NCI-H69 (cell line): ENCODE measurements around the gene RGS11.

Experiments
- DNase-seq: peaks from one replicate; lab custom pipeline; 2025; lab: John Stamatoyannopoulos, UW

RGS11 gene

DNA sequence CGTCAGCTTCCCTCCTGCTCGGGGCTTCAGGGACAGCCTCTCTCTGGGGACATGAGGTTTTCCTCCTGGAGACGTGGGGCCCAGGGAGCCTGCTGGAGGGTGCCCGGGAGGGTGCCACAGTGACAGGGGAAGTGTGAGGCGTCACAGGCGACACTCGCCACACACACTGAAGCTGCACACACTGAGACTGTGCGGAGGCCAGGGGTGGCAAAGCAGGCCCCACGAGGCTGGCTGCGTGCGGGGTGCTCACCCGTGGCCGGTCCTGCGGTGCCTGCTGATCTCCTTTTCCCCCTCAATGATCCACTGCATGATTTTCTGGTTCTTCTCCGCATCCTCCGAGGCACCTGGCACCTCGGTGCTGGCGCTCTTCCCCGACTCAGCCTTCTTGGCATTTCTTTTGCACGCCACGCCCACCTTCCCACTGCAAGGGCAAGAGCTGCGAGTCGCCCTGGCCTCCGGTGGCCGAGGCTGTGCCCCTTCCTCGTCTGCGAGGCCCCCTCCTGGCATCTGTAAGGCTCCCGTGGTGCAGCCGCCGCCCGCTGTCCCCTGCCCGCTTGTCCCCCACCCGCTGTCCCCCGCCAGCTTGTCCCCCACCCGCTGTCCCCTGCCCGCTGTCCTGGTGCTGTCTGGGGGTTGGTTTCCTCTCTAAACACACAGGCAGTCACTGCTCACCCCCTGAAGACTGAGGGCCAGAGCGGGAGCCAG lies 21.2 kb upstream of the RGS11 start:
- no peak for DNase-seq

DNA sequence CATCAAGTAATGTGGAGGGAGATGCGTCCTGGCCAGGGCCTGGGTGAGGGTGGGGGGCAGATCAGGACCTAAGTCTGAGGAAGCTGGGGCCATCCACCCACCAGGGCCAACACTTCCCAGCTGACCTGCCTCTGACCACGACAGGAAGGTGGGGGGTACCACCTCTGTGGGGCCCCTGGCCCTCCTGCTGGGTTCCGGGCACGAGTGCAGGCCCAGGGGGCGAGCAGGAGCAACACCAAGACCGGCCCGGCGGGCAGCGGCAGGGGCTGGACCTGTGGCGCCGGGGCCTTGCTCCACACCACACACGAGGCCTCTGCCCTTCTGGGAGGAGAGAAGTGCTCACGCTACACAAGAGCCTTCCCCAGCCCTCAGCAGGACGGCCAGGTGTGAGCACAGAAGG lies 20.5 kb upstream of the RGS11 start:
- no peak for DNase-seq

DNA sequence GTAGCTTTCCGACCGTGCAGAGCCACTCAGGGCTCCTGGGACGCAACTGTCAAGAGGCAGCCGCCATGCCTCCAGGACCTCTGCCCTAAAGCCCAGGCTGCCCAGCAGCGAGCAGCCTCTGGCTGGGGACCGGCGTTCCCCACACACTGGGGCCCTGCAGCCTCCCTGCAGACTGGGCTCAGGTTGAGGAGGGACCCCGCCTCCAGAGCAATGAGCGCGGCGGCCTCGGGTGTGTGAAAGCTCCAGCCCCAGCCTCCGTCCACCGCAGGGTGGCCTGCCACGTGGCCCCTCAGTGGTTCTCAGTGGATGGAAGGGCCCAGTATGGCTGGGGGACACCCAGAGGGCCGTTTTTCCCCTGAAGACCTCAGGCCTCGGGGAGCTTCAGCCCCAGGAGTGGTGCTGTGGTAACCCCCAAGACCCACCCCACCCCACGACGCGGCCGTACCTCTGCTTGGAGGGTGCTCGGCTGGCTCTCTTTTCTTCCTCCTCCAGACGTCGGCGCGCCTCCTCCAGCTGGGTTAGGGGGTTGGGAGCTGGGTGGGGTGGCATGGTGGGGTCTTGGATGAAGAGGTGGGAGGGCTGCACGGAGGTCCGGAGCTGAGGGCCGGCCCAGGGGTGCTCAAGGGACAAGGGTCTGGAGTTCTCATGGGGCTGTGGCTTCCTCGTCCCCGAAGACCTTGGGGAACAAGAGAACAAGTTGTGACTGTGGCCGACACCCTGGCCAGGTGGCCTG lies 17.5 kb upstream of the RGS11 start:
- DNase-seq = no peak

DNA sequence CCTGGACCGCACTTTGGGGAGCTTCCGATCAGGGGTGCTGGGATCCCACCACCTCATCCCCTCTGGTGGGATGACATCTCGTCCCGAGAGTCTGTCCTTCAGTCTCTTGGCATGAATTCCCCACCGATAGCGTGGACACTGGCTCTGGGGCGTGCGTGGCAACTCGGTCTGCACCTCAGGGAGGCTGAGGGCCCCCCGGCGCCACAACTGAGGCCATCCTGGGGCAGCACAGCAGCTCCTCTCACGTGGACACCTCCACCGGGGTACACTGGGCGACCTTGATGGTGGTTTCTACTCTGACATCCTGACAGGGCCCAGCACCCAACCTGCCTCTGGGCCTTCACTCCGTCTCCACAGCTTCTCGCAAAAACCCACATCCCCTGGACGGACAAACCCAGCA lies 15.8 kb upstream of the RGS11 start:
- no peak for DNase-seq

DNA sequence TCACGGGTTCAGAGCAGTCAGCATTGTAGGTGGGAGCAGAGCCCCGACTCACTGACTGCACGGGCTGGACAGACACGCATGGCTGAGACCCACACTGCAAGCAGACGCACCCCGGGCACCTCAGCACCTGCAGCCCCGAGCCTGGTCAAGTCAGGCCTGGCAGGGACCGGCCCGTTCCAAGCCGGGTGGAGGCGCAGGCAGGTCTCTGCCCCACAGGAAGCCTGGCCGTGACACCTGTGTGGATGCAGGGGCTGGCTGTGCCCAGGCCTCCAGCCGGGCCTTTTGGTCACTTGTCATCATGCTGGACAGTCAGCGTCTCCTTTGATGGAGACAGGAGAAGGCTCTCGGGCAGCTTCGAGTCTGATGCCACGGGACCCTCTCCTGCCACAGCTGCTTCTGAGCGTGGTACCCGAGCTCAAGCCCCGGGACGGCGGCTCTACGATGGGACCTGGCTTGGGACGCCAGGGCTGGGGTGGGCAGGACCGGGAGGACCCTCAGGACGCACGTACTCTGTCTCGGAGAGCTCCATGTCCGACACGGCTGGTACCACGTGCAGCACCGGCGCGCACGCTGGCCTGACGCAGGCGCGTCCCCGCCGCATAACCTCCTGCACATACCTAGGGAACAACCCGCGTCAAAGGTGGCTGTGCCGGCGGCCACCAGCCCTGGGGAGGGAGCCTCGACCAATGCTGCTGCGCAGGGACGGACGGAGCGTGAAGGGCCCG lies 15.1 kb upstream of the RGS11 start:
- DNase-seq = no peak

DNA sequence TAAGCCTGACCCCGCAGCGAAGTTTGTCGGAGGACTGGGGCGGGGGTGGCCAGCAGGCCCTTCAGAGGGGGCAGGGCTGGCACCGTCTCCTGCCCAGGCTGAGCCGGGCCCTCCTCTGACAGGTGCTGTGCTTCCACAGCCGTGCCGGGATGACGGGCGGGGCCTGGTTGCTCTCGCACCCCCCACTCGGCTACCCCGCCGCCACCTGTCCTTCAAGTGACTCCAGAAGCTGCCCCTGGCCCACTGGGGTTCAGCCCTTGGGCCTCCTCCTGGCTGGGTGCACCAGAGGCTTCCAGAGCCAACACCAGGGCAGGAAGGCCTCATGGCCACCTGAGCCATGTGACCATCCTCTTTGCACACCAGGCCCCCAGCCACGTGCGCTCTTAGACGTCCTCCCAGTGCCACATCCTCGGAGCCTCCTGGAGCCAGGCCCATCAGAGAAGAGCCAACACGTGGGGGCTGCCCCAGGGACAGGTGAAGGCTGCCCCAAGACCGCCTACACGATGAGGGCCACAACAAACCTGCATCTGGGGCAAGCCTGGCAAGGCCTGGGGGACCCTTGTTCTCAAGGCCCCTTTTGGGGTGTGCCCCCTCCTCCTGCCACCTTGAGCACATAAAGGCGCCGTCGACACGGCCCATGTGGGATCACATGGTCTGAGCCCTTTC lies 14.4 kb upstream of the RGS11 start:
- DNase-seq = no peak

DNA sequence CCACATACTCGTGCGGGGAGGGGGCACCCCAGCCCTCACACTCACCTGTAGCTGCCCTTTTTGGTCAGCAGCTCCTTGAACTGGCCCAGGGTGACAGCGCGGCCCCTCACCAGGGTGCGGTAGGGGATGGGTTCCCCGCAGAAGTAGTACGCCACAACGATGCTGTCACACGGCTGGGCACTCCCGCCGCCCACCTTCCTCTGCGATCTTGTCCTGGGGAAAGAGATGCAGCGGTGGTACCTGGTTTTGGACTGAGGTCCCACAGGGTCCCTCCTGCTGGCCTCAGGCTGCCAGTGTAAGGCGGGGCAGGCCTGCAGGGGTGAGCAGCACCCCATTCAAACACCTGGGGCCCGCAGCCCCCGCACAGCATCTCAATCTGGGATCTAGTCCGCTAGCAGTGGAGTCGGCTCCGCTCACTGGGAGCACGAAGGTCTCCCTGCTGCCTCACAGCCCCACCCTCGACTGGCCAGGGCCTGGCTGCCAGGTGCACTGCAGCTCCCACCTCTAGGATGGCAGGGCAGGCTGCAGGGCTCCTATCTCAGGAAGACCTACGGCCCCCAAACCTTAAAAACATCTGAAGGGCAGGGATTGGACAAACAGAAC lies 13.8 kb upstream of the RGS11 start:
- DNase-seq = no peak

DNA sequence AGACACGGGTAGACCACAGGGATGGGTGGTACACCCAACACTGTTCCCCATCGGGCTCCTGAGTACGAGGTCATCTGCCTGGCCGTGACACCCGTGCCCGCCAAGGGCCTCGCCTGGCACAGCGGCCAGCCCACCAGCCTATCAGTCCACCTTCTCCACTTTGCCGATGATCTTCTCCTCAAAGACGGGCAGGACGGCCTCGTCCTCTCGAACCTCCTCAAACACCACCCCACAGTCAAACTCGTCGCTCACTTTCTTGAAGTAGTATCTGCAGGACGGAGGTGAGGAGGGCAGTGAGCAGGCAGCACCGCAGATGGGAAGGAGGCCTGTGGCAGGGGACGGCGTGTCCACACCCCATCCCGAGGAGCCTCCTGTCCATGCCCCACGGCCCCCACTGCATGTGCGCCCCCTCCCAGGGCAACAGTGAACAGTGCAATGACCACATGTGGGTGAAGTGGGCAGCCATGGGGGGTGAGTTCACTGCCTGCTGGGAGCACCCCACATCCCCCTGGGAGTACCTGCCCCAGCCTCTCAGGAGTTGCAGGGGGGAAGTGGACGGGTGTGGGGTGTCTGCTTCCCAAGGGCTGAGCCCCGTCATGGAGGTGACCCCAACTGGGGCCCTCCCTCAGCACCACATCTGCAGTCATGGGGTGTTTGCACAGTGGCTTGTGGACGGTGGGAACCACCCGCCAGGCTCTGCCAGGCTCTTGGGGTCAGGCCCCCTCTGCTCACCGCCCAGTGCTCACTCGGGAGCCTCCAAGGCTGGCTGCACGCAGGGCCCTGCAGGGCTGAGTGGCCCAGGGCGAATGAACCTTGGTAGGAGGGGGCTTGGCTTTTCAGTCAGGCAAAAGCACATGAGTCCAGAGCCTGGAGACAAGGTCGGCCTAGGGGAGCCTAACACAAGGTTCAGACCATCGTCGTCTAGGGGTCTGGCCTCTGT lies 12.5 kb upstream of the RGS11 start:
- DNase-seq = no peak

DNA sequence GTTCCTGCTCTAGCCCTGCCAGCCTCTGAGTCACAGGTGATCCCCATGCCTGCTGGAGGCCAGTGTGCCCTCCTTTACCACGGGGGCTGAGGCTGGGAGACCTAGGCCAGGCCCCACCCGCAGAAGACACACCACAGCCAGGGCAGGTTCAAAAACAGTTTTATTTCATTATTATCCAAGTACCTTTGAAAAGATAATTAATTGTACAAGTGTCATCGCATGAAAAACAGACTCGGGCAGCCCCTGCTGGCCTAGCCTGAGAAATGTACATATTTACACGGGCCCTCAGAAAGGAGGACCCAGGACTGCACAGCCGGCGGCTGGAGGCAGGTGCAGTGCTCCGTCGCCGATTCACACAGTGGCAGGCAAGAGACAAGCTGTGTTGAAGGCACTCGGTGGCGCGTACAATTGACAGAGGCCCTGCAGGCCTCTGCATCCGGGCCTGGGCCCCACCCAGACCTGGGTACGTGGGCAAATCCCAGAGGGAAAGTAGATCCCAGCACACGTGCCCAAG lies 11.6 kb upstream of the RGS11 start:
- peak; percentile 69 for DNase-seq

DNA sequence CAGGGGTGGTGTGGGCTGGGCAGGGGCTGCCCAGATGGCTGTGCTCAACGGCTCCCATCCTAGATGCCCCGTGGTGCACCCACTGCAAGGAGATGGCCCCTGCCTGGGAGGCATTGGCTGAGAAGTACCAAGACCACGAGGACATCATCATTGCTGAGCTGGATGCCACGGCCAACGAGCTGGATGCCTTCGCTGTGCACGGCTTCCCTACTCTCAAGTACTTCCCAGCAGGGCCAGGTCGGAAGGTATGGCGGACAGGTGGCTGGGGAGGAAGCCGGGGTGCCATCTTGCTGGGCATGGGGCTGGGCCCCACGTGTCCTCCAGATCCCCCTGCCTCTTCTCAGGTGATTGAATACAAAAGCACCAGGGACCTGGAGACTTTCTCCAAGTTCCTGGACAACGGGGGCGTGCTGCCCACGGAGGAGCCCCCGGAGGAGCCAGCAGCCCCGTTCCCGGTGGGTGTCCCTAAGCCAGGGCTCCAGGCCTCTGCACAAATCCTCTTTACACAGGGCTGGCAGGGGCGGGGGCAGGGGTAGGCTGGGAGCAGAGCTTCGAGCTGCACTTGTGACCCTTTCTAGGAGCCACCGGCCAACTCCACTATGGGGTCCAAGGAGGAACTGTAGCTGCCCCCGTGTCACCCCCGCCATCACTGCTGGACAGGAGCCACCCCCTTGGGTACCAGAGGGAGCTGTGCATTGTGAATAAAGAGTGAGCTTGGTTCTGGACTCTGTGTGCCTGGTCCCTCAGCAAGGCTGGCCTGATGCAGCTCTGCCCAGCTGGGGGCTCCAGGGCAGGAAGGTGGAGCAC lies 10.9 kb upstream of the RGS11 start:
- DNase-seq = no peak

DNA sequence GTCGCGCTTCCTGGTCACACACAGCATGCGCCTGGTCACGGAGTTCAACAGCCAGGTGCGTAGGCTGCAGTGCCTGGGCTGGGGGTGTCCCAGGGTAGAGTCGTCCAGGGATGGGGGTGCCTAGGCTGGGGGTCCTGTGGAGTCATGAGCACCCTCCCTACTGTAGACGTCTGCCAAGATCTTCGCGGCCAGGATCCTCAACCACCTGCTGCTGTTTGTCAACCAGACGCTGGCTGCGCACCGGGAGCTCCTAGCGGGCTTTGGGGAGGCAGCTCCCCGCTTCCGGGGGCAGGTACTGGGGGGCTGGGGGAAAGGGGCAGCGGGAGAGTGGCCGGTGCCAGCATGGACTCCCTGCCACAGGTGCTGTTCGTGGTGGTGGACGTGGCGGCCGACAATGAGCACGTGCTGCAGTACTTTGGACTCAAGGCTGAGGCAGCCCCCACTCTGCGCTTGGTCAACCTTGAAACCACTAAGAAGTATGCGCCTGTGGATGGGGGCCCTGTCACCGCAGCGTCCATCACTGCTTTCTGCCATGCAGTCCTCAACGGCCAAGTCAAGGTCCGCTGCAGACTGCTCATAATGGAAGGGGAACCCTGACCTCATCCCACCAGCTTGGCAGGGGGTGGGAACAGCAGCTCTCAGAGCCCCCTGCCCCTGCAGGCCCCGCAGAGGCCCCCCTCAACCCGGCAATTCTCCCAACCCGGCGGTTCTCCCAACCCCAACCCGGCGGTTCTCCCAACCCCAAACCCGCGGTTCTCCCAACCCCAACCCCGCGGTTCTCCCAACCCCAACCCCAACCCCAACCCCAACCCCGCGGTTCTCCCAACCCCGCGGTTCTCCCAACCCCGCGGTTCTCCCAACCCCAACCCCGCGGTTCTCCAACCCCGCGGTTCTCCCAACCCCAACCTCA lies 9.7 kb upstream of the RGS11 start:
- no peak for DNase-seq

DNA sequence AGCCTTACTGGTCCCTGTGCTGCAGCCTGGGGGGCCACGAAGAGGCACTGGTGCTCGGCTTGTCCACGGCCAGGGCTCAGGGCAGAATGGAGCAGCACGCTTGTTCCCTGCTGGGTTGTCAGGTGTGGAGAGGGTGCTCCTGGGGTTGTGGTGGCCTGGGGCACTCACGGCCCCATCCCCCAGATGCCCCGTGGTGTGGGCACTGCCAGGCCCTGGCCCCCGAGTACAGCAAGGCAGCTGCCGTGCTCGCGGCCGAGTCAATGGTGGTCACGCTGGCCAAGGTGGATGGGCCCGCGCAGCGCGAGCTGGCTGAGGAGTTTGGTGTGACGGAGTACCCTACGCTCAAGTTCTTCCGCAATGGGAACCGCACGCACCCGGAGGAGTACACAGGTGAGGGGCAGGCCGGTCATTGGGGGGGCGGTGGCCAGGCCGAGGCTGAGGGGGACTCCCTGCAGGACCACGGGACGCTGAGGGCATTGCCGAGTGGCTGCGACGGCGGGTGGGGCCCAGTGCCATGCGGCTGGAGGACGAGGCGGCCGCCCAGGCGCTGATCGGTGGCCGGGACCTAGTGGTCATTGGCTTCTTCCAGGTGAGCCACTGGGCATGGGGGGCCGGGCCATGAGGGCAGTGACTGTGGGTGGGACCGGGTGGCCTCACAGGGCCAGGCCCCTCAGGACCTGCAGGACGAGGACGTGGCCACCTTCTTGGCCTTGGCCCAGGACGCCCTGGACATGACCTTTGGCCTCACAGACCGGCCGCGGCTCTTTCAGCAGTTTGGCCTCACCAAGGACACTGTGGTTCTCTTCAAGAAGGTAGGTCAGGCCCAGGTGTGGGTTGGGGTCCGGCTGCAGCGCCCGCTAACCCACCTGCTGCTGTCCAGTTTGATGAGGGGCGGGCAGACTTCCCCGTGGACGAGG lies 8.7 kb upstream of the RGS11 start:
- DNase-seq = no peak

DNA sequence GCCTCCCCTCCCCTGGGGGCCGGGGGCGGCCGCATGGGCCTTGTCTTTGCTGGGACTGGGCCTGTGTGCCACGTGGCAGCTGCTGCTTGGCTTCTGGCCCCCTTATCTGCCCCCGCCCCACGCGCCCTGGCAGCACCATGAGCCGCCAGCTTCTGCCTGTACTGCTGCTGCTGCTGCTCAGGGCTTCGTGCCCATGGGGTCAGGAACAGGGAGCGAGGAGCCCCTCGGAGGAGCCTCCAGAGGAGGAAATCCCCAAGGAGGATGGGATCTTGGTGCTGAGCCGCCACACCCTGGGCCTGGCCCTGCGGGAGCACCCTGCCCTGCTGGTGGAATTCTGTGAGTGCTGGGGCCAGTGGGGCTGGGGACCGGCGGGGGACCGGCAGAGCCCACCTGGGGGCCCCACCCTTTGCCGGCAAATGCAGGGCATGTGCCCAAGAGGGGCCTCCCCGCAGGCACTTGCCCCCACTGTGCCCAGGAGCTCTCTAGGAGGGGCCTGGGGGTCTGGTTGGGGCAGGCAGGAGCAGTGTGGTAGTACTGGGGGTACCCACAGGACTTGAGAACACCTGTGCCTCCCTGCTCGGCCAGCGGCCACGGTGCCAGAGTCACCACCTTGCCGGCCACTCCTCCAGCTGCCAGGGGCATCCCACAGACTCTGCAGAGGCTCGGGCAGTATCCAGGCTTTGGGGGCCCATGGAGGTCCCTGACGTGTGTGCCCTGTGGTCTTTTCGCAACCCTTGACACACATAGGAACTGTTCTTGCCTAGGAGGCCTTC lies 7.5 kb upstream of the RGS11 start, which contains the start of gene PDIA2:
TSS of gene PDIA2 (plus strand) at position 132 of the 773 bp plus-strand sequence. CDS start at position 138, 6 bp downstream.
- no peak for DNase-seq

DNA sequence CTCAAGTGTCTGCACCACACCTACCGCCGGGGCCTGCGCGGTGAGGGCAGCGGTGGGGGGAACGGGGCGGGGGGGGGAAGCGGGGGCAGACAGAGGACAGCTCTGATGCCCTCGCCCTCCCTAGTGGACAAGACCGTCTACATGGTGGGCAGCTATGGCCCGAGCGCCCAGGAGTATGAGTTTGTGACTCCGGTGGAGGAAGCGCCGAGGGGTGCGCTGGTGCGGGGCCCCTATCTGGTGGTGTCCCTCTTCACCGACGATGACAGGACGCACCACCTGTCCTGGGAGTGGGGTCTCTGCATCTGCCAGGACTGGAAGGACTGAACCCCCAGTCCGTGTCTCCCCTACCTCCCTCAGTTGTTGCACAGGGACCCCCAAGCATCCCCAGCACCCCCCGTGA lies 6.7 kb upstream of the RGS11 start:
- no peak for DNase-seq

DNA sequence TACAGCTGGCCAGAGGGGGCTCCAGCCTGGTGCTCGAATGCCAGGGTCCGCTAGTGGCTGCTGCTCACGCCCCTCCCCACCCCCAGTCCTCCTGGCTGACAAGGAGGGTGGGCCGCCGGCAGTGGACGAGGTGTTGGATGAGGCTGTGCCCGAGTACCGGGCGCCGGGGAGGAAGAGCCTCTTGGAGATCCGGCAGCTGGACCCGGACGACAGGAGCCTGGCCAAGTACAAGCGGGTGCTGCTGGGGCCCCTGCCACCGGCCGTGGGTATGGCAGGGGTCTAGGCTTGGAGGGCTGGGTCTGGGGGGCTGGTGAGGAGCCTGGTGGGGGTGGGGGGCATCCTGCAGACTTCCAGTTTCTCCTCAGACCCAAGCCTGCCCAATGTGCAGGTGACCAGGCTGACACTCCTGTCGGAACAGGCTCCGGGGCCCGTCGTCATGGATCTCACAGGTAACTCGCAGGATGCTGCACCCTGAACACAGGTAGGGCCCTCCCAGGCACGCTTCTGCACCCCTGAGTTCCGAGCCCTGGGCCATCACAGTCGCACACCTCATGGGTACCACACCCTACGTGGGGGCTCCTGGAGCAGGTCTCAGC lies 6.0 kb upstream of the RGS11 start:
- DNase-seq = no peak

DNA sequence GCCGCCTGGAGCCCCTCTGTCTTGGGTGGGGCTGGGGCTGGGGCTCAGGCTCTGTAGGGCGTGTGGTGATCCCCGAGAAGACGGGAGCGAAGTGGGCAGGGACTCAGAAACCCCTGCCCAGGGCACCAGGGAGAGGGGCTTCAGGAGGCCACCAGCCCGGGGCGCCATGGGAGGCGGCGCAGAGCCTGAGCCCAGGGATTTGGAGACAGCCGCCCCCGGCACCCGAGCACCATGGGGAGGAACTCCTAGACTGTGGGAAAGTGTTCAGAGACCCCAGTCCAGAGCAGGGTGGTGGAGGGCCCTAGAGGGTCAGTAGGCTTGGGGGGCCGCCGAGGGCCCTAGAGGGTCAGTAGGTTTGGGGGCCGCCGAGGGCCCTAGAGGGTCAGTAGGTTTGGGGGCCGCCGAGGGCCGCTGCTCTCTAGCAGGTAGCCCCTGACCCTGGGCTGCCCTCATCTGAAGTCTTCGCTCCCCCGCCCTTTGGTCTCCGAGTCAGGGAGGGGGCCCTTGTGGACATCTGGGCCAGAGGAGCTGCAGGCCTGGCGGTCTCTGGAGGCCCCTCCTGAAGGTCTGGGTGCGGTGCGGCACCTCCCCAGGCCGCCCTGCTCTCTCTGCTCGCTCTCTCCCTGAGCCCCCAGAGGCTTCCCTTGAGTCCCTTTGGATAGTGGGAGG lies 5.4 kb upstream of the RGS11 start:
- DNase-seq = no peak
